NCI-H345 (cell line): Measurements from ENCODE around the gene CBX4.

Experiments used
- DNase-seq: peaks from one replicate; lab custom pipeline; 2025; lab: John Stamatoyannopoulos, UW

The CBX4 gene

GRCh38 chr17:79811868-79812352 lies 27.3 kb downstream of the CBX4 start:
- DNase-seq = no peak

- DNase-seq = peak; percentile 75
These were observed 28.0 kb downstream of the CBX4 start for GRCh38 chr17:79811011-79811867.

GRCh38 chr17:79810130-79811010 lies 28.9 kb downstream of the CBX4 start:
- DNase-seq = peak; percentile 96

- DNase-seq = peak; percentile 67
These were observed 29.6 kb downstream of the CBX4 start for GRCh38 chr17:79809530-79810129.

GRCh38 chr17:79808763-79809529 lies 30.3 kb downstream of the CBX4 start:
- DNase-seq = peak; percentile 88

GRCh38 chr17:79806863-79807720 lies 32.1 kb downstream of the CBX4 start:
- peak; percentile 12 for DNase-seq

GRCh38 chr17:79806446-79806760 lies 32.8 kb downstream of the CBX4 start:
- no peak for DNase-seq

- DNase-seq = no peak
These were observed 34.2 kb downstream of the CBX4 start for GRCh38 chr17:79804856-79805696.

GRCh38 chr17:79803997-79804855 lies 35.0 kb downstream of the CBX4 start:
- peak; percentile 37 for DNase-seq

- no peak for DNase-seq
These were observed 35.7 kb downstream of the CBX4 start for GRCh38 chr17:79803421-79803996.

- DNase-seq = no peak
These were observed 36.4 kb downstream of the CBX4 start for GRCh38 chr17:79802736-79803420.

GRCh38 chr17:79802039-79802735 lies 37.1 kb downstream of the CBX4 start:
- DNase-seq = no peak

- no peak for DNase-seq
These were observed 37.8 kb downstream of the CBX4 start for GRCh38 chr17:79801156-79802038.

GRCh38 chr17:79800325-79801155 lies 38.7 kb downstream of the CBX4 start:
- peak; percentile 47 for DNase-seq
